ENCODE measurements around the gene SMYD3.

The SMYD3 gene

GRCh38 chr1:246218686-246219085 lies 288.4 kb downstream of the SMYD3 start:
- no peak overlapping the region for H3K27ac ChIP-seq (ENCODE audit: low read depth, low read length)
- no peaks in the 10 kb centered on the region for H3K27me3 ChIP-seq (ENCODE audit: control insufficient read depth in 1 of 2, insufficient read depth in 2 of 2, low read length in 2 of 2)
- H3K9ac ChIP-seq (ENCODE audit: low read length): no peak overlapping the region
- no peak overlapping the region for H3K4me3 ChIP-seq (ENCODE audit: low read depth in 1 of 2, low read length in 2 of 2)
- H3K36me3 ChIP-seq (ENCODE audit: insufficient read depth, low read length): no peaks in the 10 kb centered on the region
- no peaks in the 10 kb centered on the region for H3K9me3 ChIP-seq (ENCODE audit: low read length)
- H3K4me1 ChIP-seq (ENCODE audit: insufficient read depth, low read length): no peaks in the 10 kb centered on the region

- Histone ChIP-seq H3K4me3 (ENCODE audit: low read depth in 1 of 2, low read length in 2 of 2) (no peak overlapping the region), H3K9ac (ENCODE audit: low read length) (no peak overlapping the region), H3K9me3 (ENCODE audit: low read length) (no peaks in the 10 kb centered on the region), H3K36me3 (ENCODE audit: insufficient read depth, low read length) (no peaks in the 10 kb centered on the region), H3K27me3 (ENCODE audit: control insufficient read depth in 1 of 2, insufficient read depth in 2 of 2, low read length in 2 of 2) (no peaks in the 10 kb centered on the region), H3K27ac (ENCODE audit: low read depth, low read length) (no peak overlapping the region), H3K4me1 (ENCODE audit: insufficient read depth, low read length) (no peaks in the 10 kb centered on the region)
Observed at GRCh38 chr1:246216906-246217305, 290.2 kb downstream of the SMYD3 start.

GRCh38 chr1:246215510-246215903 lies 291.6 kb downstream of the SMYD3 start:
- Histone ChIP-seq H3K9ac (ENCODE audit: low read length) (no peak overlapping the region), H3K27ac (ENCODE audit: low read depth, low read length) (no peak overlapping the region), H3K9me3 (ENCODE audit: low read length) (no peaks in the 10 kb centered on the region), H3K27me3 (ENCODE audit: control insufficient read depth in 1 of 2, insufficient read depth in 2 of 2, low read length in 2 of 2) (no peaks in the 10 kb centered on the region), H3K4me3 (ENCODE audit: low read depth in 1 of 2, low read length in 2 of 2) (no peak overlapping the region), H3K36me3 (ENCODE audit: insufficient read depth, low read length) (no peaks in the 10 kb centered on the region), H3K4me1 (ENCODE audit: insufficient read depth, low read length) (no peaks in the 10 kb centered on the region)

- Histone ChIP-seq H3K9ac (ENCODE audit: low read length) (no peak overlapping the region), H3K27me3 (ENCODE audit: control insufficient read depth in 1 of 2, insufficient read depth in 2 of 2, low read length in 2 of 2) (no peaks in the 10 kb centered on the region), H3K36me3 (ENCODE audit: insufficient read depth, low read length) (no peaks in the 10 kb centered on the region), H3K4me1 (ENCODE audit: insufficient read depth, low read length) (no peaks in the 10 kb centered on the region), H3K4me3 (ENCODE audit: low read depth in 1 of 2, low read length in 2 of 2) (no peak overlapping the region), H3K27ac (ENCODE audit: low read depth, low read length) (no peak overlapping the region), H3K9me3 (ENCODE audit: low read length) (no peaks in the 10 kb centered on the region)
Observed at GRCh38 chr1:246214708-246215509, 292.2 kb downstream of the SMYD3 start.

- no peaks in the 10 kb centered on the region for H3K9me3 ChIP-seq (ENCODE audit: low read length)
- H3K27me3 ChIP-seq (ENCODE audit: control insufficient read depth in 1 of 2, insufficient read depth in 2 of 2, low read length in 2 of 2): no peaks in the 10 kb centered on the region
- H3K9ac ChIP-seq (ENCODE audit: low read length): no peak overlapping the region
- H3K4me1 ChIP-seq (ENCODE audit: insufficient read depth, low read length): no peaks in the 10 kb centered on the region
- H3K27ac ChIP-seq (ENCODE audit: low read depth, low read length): no peak overlapping the region
- no peaks in the 10 kb centered on the region for H3K36me3 ChIP-seq (ENCODE audit: insufficient read depth, low read length)
- no peak overlapping the region for H3K4me3 ChIP-seq (ENCODE audit: low read depth in 1 of 2, low read length in 2 of 2)
Observed at GRCh38 chr1:246213947-246214346, 293.1 kb downstream of the SMYD3 start.

- Histone ChIP-seq H3K36me3 (ENCODE audit: insufficient read depth, low read length) (no peaks in the 10 kb centered on the region), H3K4me1 (ENCODE audit: insufficient read depth, low read length) (no peaks in the 10 kb centered on the region), H3K27ac (ENCODE audit: low read depth, low read length) (no peak overlapping the region), H3K27me3 (ENCODE audit: control insufficient read depth in 1 of 2, insufficient read depth in 2 of 2, low read length in 2 of 2) (no peaks in the 10 kb centered on the region), H3K9me3 (ENCODE audit: low read length) (no peaks in the 10 kb centered on the region), H3K4me3 (ENCODE audit: low read depth in 1 of 2, low read length in 2 of 2) (no peak overlapping the region), H3K9ac (ENCODE audit: low read length) (no peak overlapping the region)
Observed at GRCh38 chr1:246213502-246213901, 293.6 kb downstream of the SMYD3 start.

- H3K4me3 ChIP-seq (ENCODE audit: low read depth in 1 of 2, low read length in 2 of 2): no peak overlapping the region
- no peak overlapping the region for H3K27ac ChIP-seq (ENCODE audit: low read depth, low read length)
- no peaks in the 10 kb centered on the region for H3K27me3 ChIP-seq (ENCODE audit: control insufficient read depth in 1 of 2, insufficient read depth in 2 of 2, low read length in 2 of 2)
- H3K36me3 ChIP-seq (ENCODE audit: insufficient read depth, low read length): no peaks in the 10 kb centered on the region
- H3K9me3 ChIP-seq (ENCODE audit: low read length): no peaks in the 10 kb centered on the region
- no peaks in the 10 kb centered on the region for H3K4me1 ChIP-seq (ENCODE audit: insufficient read depth, low read length)
- no peak overlapping the region for H3K9ac ChIP-seq (ENCODE audit: low read length)
Observed at GRCh38 chr1:246213036-246213435, 294.0 kb downstream of the SMYD3 start.

- no peaks in the 10 kb centered on the region for H3K27me3 ChIP-seq (ENCODE audit: control insufficient read depth in 1 of 2, insufficient read depth in 2 of 2, low read length in 2 of 2)
- H3K9me3 ChIP-seq (ENCODE audit: low read length): no peaks in the 10 kb centered on the region
- no peak overlapping the region for H3K4me3 ChIP-seq (ENCODE audit: low read depth in 1 of 2, low read length in 2 of 2)
- no peak overlapping the region for H3K27ac ChIP-seq (ENCODE audit: low read depth, low read length)
- H3K36me3 ChIP-seq (ENCODE audit: insufficient read depth, low read length): no peaks in the 10 kb centered on the region
- H3K9ac ChIP-seq (ENCODE audit: low read length): no peak overlapping the region
- H3K4me1 ChIP-seq (ENCODE audit: insufficient read depth, low read length): no peaks in the 10 kb centered on the region
Observed at GRCh38 chr1:246212013-246212412, 295.1 kb downstream of the SMYD3 start.

- no peak overlapping the region for H3K4me3 ChIP-seq (ENCODE audit: low read depth in 1 of 2, low read length in 2 of 2)
Observed at GRCh38 chr1:246210756-246211155, 296.3 kb downstream of the SMYD3 start.

GRCh38 chr1:246208105-246208504 lies 299.0 kb downstream of the SMYD3 start:
- Histone ChIP-seq H3K9me3 (ENCODE audit: low read length) (no peaks in the 10 kb centered on the region), H3K9ac (ENCODE audit: low read length) (no peak overlapping the region), H3K4me3 (ENCODE audit: low read depth in 1 of 2, low read length in 2 of 2) (no peak overlapping the region), H3K36me3 (ENCODE audit: insufficient read depth, low read length) (no peaks in the 10 kb centered on the region), H3K27ac (ENCODE audit: low read depth, low read length) (no peak overlapping the region), H3K27me3 (ENCODE audit: control insufficient read depth in 1 of 2, insufficient read depth in 2 of 2, low read length in 2 of 2) (no peaks in the 10 kb centered on the region), H3K4me1 (ENCODE audit: insufficient read depth, low read length) (no peaks in the 10 kb centered on the region)

More at GRCh38 chr1:246210756-246211155, 296.3 kb downstream of the SMYD3 start:
- H3K9me3 ChIP-seq (ENCODE audit: low read length): no peaks in the 10 kb centered on the region
- no peak overlapping the region for H3K9ac ChIP-seq (ENCODE audit: low read length)
- H3K27ac ChIP-seq (ENCODE audit: low read depth, low read length): no peak overlapping the region
- no peaks in the 10 kb centered on the region for H3K36me3 ChIP-seq (ENCODE audit: insufficient read depth, low read length)
- H3K27me3 ChIP-seq (ENCODE audit: control insufficient read depth in 1 of 2, insufficient read depth in 2 of 2, low read length in 2 of 2): no peaks in the 10 kb centered on the region
- H3K4me1 ChIP-seq (ENCODE audit: insufficient read depth, low read length): no peaks in the 10 kb centered on the region

- H3K27me3 ChIP-seq (ENCODE audit: control insufficient read depth in 1 of 2, insufficient read depth in 2 of 2, low read length in 2 of 2): no peaks in the 10 kb centered on the region
- no peaks in the 10 kb centered on the region for H3K4me1 ChIP-seq (ENCODE audit: insufficient read depth, low read length)
- no peak overlapping the region for H3K9ac ChIP-seq (ENCODE audit: low read length)
- no peak overlapping the region for H3K27ac ChIP-seq (ENCODE audit: low read depth, low read length)
- no peaks in the 10 kb centered on the region for H3K36me3 ChIP-seq (ENCODE audit: insufficient read depth, low read length)
- no peaks in the 10 kb centered on the region for H3K9me3 ChIP-seq (ENCODE audit: low read length)
- H3K4me3 ChIP-seq (ENCODE audit: low read depth in 1 of 2, low read length in 2 of 2): no peak overlapping the region
Observed at GRCh38 chr1:246203180-246203579, 303.9 kb downstream of the SMYD3 start.

GRCh38 chr1:246200738-246201137 lies 306.3 kb downstream of the SMYD3 start:
- Histone ChIP-seq H3K4me1 (ENCODE audit: insufficient read depth, low read length) (no peaks in the 10 kb centered on the region), H3K9me3 (ENCODE audit: low read length) (no peaks in the 10 kb centered on the region), H3K27me3 (ENCODE audit: control insufficient read depth in 1 of 2, insufficient read depth in 2 of 2, low read length in 2 of 2) (no peaks in the 10 kb centered on the region), H3K36me3 (ENCODE audit: insufficient read depth, low read length) (no peaks in the 10 kb centered on the region), H3K9ac (ENCODE audit: low read length) (no peak overlapping the region), H3K4me3 (ENCODE audit: low read depth in 1 of 2, low read length in 2 of 2) (no peak overlapping the region), H3K27ac (ENCODE audit: low read depth, low read length) (no peak overlapping the region)
